ENCODE results near the gene FAF2.
"Not testable (repeated sequence)": the region's sequence is repeated elsewhere in the genome, so short reads cannot be mapped to it uniquely, and the experiment has no call there.

FAF2 gene

DNA sequence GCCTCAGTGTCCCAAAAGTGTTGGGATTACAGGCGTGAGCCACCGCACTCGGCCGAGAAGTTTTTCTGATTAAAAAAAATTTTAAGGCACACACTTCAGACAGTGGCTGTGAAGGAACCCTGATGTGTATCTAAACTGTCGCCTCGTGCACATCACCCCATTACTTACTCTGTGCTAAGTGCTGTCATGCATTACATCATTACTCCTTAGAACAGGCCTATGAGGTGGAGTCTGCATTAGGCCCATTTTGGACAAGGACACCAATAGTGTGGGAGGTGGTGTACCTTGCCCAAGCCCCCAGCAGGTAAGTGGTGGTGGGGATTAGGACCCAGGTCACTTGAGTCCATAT is 97.2 kb downstream of the FAF2 start:
- no peak for DNase-seq (ENCODE audit: low read depth)

DNA sequence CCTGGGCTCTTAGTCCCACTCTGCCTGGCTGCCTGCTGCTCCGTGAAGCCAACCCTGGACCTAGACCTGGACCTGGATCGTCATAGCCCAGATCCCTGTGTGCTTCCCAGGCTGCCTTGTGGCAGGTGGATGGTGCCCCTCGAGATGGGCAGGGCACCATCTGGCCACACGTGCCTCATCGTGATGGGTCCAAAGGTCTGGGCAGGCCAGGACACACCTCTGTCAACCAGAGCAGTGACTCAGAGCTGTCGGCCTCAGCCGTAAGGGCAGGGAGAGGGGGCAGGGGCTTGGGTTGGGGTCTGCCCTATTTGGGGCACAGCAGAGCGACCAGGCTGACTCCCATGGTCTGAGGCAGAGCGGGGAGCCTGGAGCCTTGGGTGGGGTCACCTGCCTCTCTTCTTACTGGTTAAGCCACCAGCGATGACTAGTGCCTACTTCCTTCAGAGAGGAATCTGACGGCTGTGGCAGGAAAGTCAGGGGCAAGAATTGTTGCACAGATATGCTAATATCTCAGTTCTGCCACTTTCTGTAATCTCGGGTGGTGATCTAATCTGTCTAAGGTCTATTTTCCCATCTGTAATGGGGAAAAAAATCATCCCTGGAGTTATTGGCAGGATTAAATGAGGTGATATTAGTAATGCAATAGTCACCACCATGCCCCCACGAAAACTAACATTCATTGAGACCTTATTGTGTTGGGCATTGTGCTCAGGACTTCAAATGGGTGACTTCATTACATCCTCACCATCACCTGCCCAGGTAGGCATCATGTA is 97.7 kb downstream of the FAF2 start:
- DNase-seq (ENCODE audit: low read depth), result no peak

DNA sequence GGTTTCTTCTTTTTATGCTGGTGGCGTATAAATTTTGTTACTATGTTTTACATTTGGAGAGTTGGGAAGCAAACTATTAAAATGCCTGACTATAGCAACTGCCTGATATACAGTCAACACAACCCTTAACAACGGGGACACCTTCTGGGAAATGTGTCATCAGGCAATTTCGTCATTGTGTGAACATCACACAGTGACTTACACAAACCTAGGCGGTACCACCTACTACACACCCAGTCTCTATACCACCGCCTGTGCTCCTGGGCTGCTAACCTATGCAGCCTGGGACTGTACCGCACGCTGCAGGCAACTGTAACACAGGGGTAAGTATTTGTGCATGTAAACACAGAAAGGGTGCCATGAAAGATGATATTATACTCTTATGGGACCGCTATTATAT is 99.6 kb downstream of the FAF2 start:
- no peak for DNase-seq (ENCODE audit: low read depth)

DNA sequence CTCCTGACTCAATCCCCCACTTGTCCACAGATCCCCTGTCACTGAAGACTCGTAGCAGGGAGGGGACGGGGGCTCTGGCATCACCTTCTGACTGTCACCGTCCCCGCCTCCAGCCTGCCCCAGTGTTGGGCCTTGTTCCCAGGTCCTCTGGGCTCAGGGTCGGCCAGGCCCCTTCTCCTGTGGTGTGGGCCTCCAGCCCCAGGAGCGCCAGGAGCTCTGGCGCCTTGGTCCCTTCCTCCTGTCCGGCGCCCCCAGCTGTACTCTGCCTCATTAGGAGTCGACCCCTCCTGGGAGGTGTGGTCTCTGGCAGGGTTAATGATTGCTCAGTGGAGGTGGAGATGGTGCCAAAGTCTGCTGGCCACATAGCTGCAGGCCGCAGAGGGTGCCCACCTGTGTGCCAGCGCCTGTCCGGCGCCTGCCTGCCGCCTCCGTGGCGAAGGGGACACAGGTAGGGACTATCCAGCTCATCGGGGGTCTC is 100.8 kb downstream of the FAF2 start, which contains the start of gene CDHR2:
TSS of gene CDHR2 (plus strand) at position 376 of the 478 bp plus-strand sequence. CDS start 16,011 bp downstream, outside the sequence.
- no peak for DNase-seq (ENCODE audit: low read depth)

DNA sequence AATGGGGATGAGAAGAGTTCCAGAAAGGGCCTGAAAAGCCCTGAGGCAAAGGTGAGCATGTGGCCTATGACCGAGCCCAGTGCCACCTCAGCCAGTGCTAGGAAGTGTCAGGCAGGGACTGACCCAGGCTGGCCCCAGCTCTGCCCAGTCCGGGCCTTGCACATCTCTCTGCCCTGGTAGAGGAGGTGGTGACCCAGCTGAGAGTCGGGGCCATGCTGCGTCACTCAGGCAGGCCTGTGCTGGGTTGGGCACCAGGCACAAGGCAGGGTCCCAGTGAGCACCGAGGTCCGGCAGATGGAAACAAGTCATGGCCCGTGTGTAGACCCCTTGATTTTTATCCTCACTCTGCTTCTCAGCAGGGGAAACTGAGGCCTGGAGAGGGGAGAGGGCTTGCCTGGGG is 101.7 kb downstream of the FAF2 start:
- no peak for DNase-seq (ENCODE audit: low read depth)

DNA sequence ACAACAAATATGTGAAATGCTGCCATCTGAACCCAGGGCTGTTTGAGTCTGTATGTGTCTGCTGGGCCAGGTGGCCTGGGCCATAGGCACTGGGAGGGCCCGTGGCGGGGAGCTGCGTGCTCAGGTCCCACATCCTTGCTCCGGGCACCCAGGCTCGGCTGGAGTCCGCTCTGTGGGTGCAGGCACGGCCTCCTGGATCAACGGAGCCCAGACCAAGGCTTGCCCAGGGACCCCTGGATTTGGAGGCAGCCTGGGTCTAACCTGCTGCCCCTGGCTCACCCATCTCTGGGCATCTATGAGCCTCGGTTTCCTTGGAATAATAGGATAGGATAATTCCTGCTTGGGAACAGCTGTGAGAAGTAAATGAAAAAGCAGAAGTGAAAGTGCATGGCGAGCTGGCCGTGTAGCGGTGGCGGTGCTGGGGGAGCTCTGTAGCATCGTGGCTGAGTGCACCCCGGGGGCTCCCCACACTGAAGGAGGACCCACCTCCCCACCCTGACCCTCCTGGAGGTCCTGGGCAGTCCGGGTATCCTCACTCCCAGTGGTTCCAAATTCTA is 102.2 kb downstream of the FAF2 start:
- no peak for DNase-seq (ENCODE audit: low read depth)

DNA sequence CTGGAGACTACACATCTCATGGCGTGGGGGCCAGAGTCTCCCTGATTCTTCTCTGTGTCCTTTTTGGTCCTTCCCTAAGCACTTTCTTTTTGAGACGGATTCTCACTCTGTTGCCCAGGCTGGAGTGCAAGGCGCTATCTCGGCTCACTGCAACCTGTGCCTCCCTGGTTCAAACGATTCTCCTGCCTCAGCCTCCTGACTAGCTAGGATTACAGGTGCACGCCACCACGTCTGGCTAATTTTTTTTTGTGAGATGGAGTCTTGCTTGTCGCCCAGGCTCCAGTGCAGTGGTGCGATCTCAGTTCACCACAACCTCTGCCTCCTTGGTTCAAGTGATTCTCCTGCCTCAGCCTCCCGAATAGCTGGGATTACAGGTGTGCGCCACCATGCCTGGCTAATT is 102.8 kb downstream of the FAF2 start:
- not testable (repeated sequence) for DNase-seq (ENCODE audit: low read depth)

DNA sequence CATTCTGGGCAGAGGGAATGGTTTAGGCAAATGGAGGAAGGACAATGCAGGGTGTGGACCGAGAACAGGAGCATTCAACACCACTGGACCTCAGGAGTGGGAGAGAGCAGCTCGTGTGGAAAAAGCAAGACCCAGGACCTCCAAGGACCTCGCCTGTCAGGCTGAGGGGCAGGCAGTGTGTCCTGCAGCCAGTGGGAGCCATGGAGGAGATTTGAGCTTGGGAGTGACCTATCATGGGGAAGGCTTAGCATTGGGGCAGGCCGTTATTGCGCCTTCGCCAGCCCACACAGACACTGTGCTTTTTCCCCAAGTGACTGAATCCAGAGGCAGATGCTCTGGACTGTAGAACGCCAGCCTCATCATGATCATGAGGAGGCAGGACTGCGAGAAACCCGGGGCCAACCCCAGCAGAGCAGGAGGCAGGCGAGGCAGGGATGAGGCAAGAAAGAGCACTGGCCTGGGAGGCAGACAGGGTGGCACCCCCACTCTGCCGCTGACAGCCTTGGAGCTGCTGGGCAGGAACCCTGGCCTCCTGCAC is 104.2 kb downstream of the FAF2 start:
- DNase-seq (ENCODE audit: low read depth), result no peak

DNA sequence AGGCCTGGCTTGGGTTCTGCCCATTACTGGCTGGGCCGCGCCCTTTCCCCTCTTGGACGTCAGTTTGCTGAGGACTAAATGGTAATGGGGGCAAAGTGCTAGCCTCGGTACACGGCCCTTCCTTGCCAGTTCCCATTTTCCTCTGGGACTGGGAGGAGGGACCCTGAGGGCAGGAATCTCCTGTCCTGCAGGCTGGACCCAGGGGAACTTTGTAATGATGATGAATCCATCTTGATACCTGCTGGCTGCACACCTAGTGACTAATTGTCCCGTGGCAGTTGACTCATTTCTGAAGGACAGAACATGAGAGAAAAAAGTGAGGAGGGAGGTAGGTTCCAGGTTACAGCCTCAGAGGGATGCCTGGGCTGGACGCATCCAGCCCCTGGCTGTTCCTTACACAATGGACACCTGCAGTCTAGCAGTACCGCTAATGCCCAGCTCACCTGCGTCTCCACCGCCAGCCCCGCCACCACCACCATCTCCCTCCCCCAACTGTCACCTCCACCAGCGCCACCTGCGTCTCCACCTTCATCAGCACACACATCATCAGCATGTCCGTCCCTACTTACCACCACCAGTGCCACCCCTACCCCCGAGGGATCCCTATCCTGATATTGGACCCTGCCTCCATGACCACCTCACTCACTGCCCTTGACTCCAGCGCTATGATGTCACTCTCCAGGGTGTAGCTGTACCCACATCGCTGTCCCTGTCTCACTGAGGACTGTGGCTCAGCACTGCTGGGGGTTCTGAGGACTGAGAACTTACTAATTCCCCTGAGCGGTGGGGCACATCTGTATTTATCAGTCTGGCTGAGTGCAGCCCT is 105.3 kb downstream of the FAF2 start:
- DNase-seq (ENCODE audit: low read depth), result no peak

DNA sequence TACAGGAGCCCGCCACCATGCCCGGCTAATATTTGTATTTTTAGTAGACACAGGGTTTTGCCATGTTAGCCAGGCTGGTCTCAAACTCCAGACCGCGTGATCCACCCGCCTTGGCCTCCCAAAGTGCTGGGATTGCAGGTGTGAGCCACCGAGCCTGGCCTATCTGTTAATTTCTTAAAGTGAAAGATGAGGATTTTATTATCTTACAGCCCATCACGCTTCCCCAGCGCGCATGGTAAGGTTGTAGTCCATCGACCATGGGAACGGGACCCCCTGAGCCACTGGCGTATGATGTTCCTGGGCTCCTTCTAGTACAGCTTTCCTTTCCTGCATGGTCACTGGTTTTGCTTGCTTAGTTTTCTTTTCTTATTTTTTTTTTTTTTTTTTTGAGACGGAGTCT is 109.7 kb downstream of the FAF2 start:
- no peak for DNase-seq (ENCODE audit: low read depth)
